Endometrial microvascular endothelial cells (primary cell): ENCODE data around the gene NR5A1. TPM values are rescaled to one million over a fixed set of nuclear protein-coding genes. Genes with fewer than 3 reads are reported as not detected.

Source experiments
- in situ Hi-C: cut with HindIII; loops from 2 replicates; pipeline ENCODE4 v1.10.0; 2017; ENCODE audit warnings: low sequenced_read_pairs, low pct_unique_long_range_greater_than_20kb; ENCODE audit errors: inconsistent ontology term
- total RNA-seq: library from RNA; depleted of rRNA; stranded (reverse); fragments of >200 nt; gene quantifications from one replicate; pipeline ENCODE4 v1.2.3, GENCODE V29; 2015; ENCODE audit errors: inconsistent ontology term

Gene NR5A1
- total RNA-seq, 1 donor from 2014 or later, result not detected

- in situ Hi-C loops, result no loop called here
Measured at GRCh38 chr9:124471761-124472160, 35.4 kb downstream of the NR5A1 start.

GRCh38 chr9:124470726-124471125 lies 36.5 kb downstream of the NR5A1 start:
- in situ Hi-C loops, result no loop called here

- in situ Hi-C loops, result no loop called here
Measured at GRCh38 chr9:124470306-124470705, 36.9 kb downstream of the NR5A1 start.

- in situ Hi-C loops, result no loop called here
Measured at GRCh38 chr9:124469011-124469832, 38.0 kb downstream of the NR5A1 start.

- in situ Hi-C loops, result no loop called here
Measured at GRCh38 chr9:124468061-124468740, 39.0 kb downstream of the NR5A1 start.

- in situ Hi-C loops, result no loop called here
Measured at GRCh38 chr9:124467410-124468060, 39.7 kb downstream of the NR5A1 start.

GRCh38 chr9:124465736-124466135 lies 41.5 kb downstream of the NR5A1 start:
- in situ Hi-C loops, result no loop called here

- in situ Hi-C loops, result no loop called here
Measured at GRCh38 chr9:124462739-124463138, 44.5 kb downstream of the NR5A1 start.

GRCh38 chr9:124458441-124458840 lies 48.8 kb downstream of the NR5A1 start:
- in situ Hi-C loops, result no loop called here

- in situ Hi-C loops, result no loop called here
Measured at GRCh38 chr9:124457887-124458431, 49.2 kb downstream of the NR5A1 start.

GRCh38 chr9:124457079-124457886 lies 49.9 kb downstream of the NR5A1 start:
- in situ Hi-C loops, result no loop called here

- in situ Hi-C loops, result no loop called here
Measured at GRCh38 chr9:124456341-124457078, 50.7 kb downstream of the NR5A1 start.

GRCh38 chr9:124455820-124456219 lies 51.4 kb downstream of the NR5A1 start:
- in situ Hi-C loops, result no loop called here

GRCh38 chr9:124454791-124455443 lies 52.3 kb downstream of the NR5A1 start:
- in situ Hi-C loops, result no loop called here

GRCh38 chr9:124454296-124454695 lies 52.9 kb downstream of the NR5A1 start:
- in situ Hi-C loops, result no loop called here

GRCh38 chr9:124453586-124454191 lies 53.5 kb downstream of the NR5A1 start:
- in situ Hi-C loops, result no loop called here

- in situ Hi-C loops, result no loop called here
Measured at GRCh38 chr9:124452841-124453585, 54.2 kb downstream of the NR5A1 start.
